ENCODE measurements around the gene C1orf167. TPM values are rescaled to one million over a fixed set of nuclear protein-coding genes. Genes with fewer than 3 reads are reported as not detected.

The C1orf167 gene, protein sequence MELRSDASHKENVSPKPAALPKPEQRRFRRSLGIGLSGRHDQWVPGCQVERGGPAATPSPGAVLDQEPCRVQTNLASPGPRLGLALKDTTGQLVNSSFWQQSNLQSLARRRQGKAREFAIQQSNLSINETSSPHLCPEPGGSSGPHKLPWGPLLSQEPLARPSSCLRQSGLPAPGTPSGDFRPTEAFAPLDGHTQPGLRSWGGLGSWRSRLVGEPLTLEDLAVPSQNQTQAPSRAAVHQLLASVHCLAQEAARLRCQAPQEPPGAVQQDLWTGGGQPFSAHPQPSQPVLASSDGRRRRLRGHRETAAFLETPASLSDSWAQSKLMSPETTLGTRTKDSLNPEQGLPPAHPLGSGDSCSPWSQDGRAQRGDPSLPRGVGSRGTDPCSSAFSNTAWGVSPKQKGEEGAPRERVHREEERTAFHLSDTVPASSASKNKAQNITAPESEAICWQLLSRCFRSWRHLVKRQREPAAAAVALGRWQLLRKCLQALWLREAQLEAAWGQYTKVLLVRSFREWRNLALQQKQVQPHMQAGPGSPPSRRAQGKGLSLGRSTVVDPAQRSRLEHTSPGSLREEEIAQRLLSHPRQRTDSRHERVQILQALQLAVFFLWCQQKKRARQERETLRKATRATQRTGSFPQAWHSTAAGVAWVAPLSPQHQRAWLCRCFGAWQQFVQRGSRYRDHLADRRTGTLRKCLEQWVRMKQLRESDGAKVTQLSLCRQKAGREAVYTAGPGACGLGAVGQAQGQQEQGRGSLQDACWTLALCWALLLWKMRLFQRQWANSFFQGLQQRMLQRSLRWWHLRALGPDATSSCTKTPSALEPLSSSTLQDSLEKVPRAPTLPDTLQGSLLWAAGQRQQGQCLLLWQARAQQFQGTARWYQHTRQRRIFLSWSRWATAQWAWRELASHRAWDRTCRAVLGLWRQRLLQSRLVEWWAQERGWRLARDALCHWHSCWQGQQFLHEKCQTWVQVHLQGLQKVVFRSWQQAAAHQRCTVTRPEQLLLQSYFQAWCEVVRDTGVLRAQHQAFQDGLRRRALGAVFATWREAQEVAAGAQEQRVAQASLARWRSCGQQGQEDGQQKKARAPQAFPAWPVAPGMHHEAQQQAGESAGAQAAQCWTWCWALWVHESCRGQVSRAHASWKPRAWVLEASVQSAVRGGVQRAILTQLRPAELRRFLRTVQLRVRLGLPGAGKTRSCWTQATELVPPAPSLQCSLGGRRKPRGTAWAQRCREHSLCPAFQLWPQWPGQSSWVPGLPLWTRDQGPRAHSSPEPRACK (N-terminal part only)
- 2.6 TPM for total RNA-seq (ENCODE audit: insufficient read depth, low replicate concordance)

DNA sequence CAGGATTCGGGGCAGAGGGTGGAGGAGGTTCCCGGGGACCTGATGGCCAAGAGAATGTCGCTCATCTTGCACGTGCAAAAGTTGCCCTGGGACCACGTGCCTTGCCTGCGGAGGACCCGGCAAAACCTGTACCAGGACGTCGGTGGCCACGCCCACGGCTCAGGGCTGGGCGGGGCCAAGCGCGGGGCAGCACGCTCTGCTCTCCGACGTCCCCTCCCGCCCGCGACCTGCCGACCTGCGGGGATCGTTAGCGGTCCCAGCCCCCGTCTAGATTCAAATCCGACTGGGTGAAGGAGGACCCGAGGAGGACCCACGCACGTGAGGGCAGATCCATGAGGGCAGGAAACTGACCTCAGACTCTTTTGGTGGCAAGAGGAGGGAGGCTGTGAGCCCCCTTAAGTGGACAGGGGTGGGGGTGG lies at the start of gene C1orf167:
Gene C1orf167 (plus strand): TSS at position 206 of the 419 bp plus-strand sequence. CDS start 2,208 bp downstream, outside the sequence.
- DNase-seq (ENCODE audit: low spot score) = no peak

DNA sequence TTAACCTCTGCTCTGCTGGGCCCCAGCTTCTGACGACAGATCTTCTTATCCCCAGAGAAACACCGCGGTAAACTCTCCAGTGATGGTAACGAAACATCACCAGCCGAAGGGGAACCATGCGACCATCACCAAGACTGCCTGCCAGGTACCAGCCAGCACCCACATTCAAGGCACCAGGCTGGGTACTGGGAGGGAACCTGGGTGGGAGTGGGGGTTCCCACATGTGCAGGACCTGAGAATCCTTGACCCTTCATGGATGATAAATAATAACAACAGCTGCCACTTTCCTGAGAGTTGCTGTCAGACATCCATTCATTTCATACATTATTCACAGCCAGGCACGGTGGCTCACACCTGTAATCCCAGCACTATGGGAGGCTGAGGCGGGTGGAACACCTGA lies 49.7 kb upstream of the C1orf167 start:
- no peak for DNase-seq (ENCODE audit: low spot score)

DNA sequence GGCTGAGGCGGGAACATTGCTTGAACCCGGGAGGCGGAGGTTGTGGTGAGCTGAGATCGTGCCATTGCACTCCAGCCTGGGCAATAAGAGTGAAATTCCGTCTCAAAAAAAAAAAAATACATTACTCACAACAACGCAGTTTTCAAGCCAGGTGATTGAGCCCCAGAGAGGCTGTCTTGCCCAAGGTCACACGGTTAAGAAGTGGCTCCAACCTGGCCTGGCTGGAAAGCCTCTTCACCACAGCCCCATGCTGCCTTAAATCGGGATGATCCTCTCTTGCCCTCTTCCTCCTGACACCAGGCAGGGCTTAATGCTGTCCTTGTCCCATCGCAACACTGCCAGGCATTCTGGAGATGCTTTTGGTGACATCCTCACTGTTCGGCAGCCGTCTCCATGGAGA lies 48.9 kb upstream of the C1orf167 start:
- no peak for DNase-seq (ENCODE audit: low spot score)

DNA sequence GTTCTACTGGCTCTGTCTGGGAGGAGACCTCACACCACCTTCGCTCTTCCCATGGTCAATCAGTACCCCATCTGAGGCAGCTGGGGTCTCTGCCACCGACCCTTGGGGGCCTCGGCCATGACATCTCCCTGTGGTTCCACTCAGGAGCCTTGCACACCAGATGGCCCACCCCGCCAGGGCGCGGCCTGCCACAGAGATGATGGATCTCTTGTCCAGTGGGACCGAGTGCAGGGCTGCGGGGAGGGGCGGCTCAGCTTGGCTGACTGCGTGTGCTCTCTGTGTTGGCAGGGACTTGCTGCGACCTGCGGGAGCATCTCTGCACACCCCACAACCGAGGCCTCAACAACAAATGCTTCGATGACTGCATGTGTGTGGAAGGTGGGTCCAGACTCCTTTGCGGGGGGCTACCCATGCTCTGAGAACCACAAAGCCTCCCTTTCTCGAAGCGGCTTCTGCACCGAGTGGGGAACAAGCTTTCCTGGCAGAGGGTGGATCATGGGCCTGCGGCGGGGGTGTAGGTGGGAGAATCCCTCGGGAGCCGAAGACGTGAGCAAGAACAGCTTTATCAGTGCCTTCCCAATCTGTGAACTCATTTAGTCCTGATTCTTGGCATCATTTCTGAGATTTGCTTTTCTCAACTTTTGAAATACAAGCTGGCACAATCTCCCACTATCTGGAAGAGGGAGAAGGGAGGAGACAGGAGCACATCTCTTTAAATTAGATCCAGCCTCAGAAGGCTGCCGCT lies 47.0 kb upstream of the C1orf167 start:
- DNase-seq (ENCODE audit: low spot score) = no peak

DNA sequence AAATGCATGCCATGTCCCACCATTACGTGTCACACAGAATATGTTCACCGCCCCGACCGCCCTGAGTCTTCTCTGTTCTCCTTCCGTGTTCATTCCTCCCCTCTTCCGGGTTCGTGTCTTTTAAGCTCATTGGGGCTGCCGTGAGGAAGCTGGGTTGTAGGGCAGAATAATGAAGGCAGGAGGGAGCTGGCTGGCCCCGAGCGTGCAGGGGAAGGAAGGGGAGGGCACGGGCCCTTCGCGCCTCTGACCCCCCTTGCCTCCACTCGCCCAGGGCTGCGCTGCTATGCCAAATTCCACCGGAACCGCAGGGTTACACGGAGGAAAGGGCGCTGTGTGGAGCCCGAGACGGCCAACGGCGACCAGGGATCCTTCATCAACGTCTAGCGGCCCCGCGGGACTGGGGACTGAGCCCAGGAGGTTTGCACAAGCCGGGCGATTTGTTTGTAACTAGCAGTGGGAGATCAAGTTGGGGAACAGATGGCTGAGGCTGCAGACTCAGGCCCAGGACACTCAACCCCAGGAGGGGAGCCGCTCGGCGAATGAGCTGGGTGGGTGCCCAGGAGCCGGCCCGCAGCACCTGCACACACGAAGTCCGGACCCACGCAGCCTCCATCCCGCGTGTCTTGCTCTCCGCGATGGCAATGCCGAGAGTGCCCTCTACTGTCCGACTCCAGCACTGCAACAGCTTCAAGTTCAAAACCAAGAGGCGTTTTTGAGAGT lies 42.5 kb upstream of the C1orf167 start:
- DNase-seq (ENCODE audit: low spot score) = peak; percentile 67

DNA sequence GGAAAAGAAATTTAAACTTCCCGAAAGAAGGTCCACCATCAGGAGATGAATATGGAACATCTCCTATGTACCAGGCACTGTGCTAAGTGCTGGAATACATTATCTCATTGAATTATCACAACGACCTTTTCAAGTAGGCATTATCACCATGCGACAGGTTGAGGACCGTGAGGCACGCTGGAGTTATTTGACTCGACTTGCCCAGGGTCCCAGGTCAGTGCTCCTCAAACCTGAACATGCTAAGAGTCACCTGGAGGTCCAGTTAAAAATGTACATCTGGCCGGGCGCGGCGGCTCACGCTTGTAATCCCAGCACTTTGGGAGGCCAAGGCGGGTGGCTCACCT lies 42.0 kb upstream of the C1orf167 start:
- no peak for DNase-seq (ENCODE audit: low spot score)

DNA sequence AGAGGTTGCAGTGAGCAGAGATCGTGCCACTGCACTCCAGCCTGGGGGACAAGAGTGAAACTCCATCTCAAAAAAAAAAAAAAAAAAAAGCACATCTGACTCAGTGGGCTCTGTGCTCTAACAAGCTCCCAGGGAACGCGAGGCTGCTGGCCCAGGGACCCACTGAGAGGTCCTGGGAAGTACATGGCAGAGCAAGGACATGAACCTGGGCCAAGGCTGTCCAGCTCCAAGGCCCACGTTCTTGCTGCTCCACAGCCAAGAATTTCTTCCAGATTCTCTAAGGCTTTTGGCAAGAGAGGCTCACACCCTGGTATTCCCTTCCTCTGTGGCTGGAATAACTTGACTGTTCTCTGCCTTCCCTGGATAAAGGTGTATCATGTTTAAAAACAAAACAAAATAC lies 41.5 kb upstream of the C1orf167 start:
- no peak for DNase-seq (ENCODE audit: low spot score)

DNA sequence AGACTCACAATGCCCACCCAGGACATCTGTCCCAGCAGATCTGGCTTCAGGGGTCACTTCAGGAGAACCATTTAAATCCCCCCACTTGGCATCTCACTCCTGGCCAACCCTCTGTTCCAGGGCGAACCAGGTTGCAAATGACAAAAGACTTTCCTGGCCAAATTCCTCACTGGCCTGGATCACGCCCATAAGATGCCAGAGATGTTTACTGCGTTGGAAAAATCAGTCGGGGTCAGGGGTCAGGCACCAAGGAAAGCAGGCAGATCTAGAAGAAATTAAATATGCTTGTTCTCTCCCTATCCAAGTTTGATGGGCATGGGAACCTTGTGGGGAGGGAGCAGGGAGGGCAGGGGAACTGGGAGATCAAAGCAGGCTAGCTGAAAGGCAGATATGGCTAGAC lies 40.7 kb upstream of the C1orf167 start:
- no peak for DNase-seq (ENCODE audit: low spot score)

DNA sequence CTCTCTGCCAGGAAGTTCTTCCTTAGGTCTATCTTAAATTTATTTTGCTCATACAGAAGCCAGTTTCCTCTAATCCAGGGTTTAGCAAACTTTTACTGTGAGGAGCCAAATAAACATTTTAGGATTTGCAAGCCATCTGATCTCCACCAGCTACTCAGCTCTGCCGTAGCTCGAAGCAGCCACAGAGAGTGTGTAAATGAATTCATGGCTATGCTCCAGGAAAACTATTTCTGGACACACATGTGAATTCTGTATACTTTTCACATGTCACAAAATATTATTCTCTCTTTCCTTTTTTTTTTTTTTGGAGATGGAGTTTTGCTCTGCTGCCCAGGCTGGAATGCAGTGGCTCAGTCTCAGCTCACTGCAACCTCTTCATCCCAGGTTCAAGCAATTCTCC lies 39.5 kb upstream of the C1orf167 start:
- no peak for DNase-seq (ENCODE audit: low spot score)

DNA sequence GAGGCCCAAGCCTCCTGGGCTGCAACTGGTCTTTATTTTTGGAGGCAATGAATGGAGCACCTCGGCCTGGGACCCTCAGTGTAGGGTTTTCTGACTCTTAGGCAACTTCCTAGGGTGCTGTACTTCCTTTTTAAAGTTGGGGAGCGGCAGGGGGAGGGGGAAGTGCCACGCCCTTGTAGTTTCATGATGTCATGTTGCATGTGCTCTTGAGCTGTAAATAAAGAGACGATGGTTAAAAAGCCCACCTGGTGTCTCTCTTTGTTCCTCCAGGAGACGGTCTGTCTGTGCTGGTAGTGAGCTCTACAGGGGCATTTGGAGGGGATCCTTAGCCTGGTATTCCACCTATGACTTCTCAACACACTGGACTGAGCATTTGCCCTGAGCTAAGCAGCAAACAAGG lies 36.4 kb upstream of the C1orf167 start:
- DNase-seq (ENCODE audit: low spot score) = no peak

DNA sequence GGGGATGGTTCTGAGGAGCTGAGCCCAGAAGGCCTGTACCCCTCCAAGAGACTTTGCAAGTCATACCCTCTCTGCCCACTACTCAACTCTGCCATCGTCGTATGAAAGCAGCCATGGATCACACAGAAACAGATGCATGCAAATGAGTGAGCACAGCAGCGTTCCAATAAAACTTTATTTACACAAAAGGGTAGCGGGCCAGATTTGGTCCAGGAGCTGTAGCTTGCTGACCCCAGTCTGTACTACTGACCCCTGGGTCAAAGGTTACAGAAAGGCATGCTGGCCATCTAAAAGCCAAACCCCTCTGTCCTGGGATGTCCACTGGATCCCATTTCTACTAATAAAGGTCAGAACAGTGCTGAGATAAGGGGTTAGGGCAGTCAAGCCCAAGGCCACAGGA lies 34.9 kb upstream of the C1orf167 start:
- no peak for DNase-seq (ENCODE audit: low spot score)

DNA sequence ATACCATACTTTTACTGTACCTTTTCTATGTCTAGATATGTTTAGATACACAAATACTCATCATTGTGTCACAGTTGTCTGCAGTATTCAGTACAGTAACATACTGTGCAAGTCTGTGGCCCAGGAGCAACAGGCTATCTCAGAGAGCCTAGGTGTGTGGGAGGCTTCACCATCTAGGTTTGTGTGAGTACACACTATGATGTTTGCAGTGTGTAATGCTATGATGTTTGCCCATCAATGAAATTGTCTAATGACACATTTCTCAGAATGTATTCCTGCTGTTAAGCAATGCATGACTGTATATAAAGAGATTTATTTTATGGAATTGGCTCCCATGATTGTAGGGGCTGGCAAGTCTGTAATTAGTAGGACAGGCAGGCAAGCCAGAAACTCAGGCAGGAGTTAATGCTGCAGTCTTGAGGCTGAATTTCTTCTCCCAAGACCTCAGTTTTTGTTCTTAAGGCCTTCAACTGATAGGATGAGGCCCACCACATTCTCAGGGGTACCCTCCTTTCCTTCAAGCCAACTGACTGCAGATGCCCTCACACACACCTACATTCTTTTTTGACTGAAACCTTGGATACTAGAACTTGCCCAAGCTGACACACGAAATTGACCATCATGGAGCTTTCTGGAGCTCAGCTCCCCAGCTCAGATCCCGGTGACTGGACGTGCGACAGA lies 33.7 kb upstream of the C1orf167 start:
- DNase-seq (ENCODE audit: low spot score) = no peak

DNA sequence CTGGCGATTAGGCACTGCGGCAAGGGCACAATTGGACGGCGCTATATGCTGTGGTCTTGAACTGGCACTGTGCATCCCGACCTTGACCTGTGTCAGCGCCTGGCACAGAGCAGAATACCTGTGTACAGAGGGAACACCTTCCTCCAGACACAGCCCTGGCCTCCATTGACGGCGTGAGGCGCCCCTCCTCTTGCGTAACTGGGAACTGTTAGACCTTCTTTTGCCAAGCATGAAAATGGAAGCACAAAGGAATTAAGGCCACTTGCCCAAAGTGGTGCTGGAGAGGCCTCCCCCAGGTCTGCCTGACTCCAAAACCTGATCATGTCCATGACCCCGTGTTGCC lies 32.9 kb upstream of the C1orf167 start:
- DNase-seq (ENCODE audit: low spot score) = no peak

DNA sequence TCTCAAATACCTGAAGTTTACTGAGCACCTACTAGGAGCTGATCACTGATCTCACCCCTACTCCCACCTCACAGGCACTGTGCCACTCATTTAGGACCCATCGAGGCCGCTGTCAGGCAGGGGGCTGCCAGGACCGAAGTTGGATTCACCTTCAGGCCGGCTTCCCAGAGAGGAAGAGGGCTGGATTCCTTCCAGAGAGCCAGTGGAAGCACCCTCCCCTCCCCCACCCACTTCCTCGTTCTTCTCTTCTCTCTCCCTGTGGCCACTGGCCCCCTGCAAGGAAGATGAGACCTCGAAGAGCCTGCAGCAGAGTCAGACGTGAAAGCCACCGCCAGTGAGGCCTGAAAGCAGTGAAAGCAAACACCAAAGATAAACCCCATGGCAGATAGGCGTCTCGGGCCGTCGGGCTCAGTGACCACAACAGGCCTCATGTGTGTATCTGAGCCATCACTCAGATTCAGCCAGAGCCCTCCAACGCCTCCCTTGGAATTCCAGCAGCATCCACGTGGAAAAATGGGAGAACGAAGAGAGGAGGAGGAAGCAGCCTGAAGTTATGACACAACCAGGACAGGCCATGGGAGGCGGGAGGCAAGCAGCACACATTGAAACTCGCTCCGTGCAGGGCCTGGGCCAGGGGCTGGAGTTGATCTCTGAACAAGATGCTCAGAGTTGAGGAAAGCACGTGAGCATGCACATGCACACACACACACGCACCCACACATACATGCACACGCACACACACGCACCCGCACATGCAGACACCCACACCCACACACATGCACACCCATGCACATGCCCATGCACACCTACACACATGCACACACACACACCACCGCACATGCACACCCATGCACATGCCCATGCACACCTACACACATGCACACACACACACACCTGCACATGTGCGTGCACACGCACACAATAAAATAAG lies 32.2 kb upstream of the C1orf167 start:
- peak; percentile 20 for DNase-seq (ENCODE audit: low spot score)

DNA sequence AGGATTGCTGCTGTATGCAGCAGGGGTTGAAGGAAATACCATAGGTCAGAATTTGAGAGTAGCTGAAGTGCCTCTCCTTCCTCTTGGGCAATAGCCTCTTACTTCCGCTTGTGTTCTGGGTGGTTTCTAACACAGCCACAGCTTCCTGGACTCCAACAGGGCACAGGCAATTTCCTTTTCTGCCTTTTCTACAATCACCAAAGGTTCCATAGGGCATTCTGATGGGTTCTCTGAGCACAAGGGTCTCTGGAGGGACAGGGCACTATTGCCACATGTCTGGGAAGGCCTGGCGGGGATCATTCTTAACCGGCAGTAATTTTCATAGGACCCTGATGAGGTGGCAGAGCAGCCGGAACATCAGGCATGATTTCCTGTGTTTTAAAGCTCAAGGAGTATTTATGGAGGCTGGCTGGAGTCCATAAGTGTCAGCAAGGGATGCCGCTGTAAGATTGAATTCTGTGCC lies 31.5 kb upstream of the C1orf167 start:
- DNase-seq (ENCODE audit: low spot score) = peak; percentile 65

DNA sequence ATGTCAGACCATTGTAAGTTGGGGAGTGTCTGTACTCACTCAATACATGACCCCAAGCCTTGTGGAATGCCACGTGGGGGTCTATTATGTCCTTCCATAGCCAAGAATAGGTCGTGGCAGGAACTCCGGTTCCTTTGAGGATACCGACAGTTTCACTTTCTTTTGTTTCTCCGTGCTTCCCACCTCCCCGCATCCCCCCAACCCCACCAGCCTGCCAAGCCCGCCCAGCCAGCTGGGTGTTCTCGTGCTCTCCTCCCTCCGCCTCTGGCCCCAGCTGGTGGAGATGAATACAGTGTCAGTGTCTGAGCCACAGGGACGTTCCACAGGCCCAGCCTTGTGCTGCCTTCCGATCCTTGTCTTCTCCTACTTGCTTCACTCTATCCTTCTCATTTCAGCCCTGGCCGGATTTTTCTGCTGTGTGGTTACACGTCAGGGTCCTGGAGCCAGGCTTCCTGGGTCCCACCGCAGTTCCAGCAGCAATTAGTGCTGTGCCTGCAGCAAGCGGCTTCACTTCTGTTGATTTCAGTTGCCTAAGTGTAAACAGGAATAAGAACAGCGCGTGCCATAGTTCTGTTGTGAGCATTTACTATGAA lies 30.2 kb upstream of the C1orf167 start:
- DNase-seq (ENCODE audit: low spot score) = peak; percentile 83

DNA sequence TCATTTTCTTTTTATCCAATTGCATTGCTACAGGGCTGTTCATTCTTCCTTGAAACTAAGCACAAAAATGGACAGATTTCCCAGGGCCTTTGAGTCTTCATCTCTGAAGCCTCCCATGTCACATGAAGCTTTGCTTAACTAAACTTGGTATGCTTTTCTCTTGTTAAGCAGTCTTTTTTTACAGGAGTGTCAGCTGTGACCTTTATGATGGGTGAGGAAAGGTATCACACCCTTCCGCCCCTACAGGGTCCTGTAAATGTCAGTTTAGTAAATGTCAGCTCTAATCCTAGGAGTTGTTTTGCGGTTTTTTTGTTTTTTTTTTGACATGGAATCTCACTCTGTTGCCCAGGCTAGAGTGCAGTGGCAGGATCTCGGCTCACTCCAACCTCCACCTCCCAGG lies 28.7 kb upstream of the C1orf167 start:
- no peak for DNase-seq (ENCODE audit: low spot score)

DNA sequence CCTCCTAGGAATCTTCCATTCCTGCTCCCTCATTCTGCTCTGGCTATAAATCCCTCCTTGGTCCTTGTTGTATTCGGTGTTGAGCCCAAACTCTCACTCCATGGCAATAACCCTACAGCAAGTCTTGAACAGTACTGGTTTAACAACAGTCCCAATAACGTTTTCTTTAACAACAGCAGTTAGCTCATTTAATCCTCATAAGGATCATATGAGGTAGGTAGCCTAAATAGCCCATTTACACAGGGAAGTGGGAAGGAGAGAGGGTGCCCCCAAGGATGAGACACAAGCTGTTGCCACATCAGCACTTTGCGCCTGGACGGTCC lies 26.5 kb upstream of the C1orf167 start:
- DNase-seq (ENCODE audit: low spot score) = no peak
